ENCODE data around the gene C1GALT1. TPM values are rescaled to one million over a fixed set of nuclear protein-coding genes. Genes with fewer than 3 reads are reported as not detected.

Gene C1GALT1
- total RNA-seq, 1 experiment from 2014 or later: 54.5 TPM

DNA sequence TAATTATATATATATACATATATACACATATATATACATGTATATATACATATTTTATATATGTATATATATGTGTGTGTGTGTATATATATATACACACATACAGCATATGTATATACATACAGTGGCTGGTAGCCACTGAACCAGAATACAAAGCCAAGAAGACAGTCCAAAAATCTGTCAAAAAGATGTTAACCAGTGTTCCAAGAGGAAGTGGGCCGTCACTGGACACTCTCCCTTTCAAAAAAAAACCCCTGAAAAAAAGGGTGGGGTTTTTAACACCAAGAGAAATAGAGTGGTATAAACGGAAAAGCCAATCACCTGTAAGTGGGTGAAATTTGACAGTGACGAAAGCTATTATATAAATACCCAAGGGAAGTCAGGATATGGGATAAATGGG lies 31.1 kb upstream of the C1GALT1 start:
- CTCF ChIA-PET: no interaction called here

DNA sequence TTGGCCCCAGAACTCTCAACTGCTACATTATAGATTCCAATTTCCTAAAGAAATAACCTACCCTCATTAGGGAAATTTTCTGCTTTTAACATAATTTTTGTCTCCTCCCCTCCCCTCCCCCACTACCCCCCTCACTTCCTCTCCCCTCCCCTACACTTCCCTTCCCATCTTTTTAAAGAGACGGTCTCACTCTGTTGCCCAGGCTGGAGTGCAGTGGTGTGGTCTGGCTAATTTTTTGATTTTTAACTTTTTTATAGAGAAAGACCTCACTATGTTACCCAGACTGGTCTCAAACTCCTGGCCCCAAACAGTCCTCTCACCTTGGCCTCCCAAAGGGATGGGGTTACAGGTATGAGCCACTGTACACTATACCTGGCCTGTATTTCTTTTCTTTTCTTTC lies 30.5 kb upstream of the C1GALT1 start:
- no peak for TF ChIP-seq POLR2AphosphoS5 (IDR thresholded peaks at IDR 0.05; ENCODE audit: low read depth, low read length)
- no peak for TF ChIP-seq SIN3A (IDR thresholded peaks at IDR 0.05; ENCODE audit: borderline replicate concordance, insufficient read depth, low read depth, low read length)
- TF ChIP-seq, protein P1, sequence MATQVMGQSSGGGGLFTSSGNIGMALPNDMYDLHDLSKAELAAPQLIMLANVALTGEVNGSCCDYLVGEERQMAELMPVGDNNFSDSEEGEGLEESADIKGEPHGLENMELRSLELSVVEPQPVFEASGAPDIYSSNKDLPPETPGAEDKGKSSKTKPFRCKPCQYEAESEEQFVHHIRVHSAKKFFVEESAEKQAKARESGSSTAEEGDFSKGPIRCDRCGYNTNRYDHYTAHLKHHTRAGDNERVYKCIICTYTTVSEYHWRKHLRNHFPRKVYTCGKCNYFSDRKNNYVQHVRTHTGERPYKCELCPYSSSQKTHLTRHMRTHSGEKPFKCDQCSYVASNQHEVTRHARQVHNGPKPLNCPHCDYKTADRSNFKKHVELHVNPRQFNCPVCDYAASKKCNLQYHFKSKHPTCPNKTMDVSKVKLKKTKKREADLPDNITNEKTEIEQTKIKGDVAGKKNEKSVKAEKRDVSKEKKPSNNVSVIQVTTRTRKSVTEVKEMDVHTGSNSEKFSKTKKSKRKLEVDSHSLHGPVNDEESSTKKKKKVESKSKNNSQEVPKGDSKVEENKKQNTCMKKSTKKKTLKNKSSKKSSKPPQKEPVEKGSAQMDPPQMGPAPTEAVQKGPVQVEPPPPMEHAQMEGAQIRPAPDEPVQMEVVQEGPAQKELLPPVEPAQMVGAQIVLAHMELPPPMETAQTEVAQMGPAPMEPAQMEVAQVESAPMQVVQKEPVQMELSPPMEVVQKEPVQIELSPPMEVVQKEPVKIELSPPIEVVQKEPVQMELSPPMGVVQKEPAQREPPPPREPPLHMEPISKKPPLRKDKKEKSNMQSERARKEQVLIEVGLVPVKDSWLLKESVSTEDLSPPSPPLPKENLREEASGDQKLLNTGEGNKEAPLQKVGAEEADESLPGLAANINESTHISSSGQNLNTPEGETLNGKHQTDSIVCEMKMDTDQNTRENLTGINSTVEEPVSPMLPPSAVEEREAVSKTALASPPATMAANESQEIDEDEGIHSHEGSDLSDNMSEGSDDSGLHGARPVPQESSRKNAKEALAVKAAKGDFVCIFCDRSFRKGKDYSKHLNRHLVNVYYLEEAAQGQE (IDR thresholded peaks at IDR 0.05; ENCODE audit: insufficient read depth in 1 of 2, low read depth in 2 of 2, low read length in 1 of 2): no peak
- TF ChIP-seq, protein P2, sequence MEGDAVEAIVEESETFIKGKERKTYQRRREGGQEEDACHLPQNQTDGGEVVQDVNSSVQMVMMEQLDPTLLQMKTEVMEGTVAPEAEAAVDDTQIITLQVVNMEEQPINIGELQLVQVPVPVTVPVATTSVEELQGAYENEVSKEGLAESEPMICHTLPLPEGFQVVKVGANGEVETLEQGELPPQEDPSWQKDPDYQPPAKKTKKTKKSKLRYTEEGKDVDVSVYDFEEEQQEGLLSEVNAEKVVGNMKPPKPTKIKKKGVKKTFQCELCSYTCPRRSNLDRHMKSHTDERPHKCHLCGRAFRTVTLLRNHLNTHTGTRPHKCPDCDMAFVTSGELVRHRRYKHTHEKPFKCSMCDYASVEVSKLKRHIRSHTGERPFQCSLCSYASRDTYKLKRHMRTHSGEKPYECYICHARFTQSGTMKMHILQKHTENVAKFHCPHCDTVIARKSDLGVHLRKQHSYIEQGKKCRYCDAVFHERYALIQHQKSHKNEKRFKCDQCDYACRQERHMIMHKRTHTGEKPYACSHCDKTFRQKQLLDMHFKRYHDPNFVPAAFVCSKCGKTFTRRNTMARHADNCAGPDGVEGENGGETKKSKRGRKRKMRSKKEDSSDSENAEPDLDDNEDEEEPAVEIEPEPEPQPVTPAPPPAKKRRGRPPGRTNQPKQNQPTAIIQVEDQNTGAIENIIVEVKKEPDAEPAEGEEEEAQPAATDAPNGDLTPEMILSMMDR (IDR thresholded peaks at IDR 0.05): no peak
- no peak for TF ChIP-seq TCF7L2 (IDR thresholded peaks at IDR 0.05; ENCODE audit: low read depth, low read length)
- H3K27ac ChIP-seq (ENCODE audit: low read length): no peak overlapping the region
- no peaks in the 10 kb centered on the region for H3K27me3 ChIP-seq (ENCODE audit: control insufficient read depth, insufficient read depth, low read length)
- H3K4me3 ChIP-seq (ENCODE audit: low read depth in 2 of 2, low read length in 2 of 2): no peak overlapping the region
- intact Hi-C loops (cut with micrococcal nuclease; ENCODE audit: unreplicated experiment) (no loop called here), in situ Hi-C loops (cut with HindIII; ENCODE audit: low pct_unique_long_range_greater_than_20kb, low sequenced_read_pairs) (no loop called here)
- BruUV-seq (replicated peaks): no TSS peak
- CTCF ChIA-PET: no interaction called here
- no peak for ATAC-seq
- H3K4me1 ChIP-seq (ENCODE audit: control insufficient read depth, insufficient read depth, low read length): no peaks in the 10 kb centered on the region
- no peak for DNase-seq (ENCODE audit: low read depth, low spot score)
- no peaks in the 10 kb centered on the region for H3K36me3 ChIP-seq (ENCODE audit: control insufficient read depth, insufficient read depth, low read length)
- POLR2A ChIA-PET: no interaction called here
- H3K9me3 ChIP-seq (ENCODE audit: control insufficient read depth, insufficient read depth, low read depth, low read length): no peaks in the 10 kb centered on the region

More for the DNA sequence above, 31.1 kb upstream of the C1GALT1 start:
- no peak overlapping the region for H3K4me3 ChIP-seq (ENCODE audit: low read depth in 2 of 2, low read length in 2 of 2)
- H3K9me3 ChIP-seq (ENCODE audit: control insufficient read depth, insufficient read depth, low read depth, low read length): no peaks in the 10 kb centered on the region
- BruUV-seq (replicated peaks): no TSS peak
- in situ Hi-C loops (cut with HindIII; ENCODE audit: low pct_unique_long_range_greater_than_20kb, low sequenced_read_pairs): no loop called here
- no peak overlapping the region for H3K27ac ChIP-seq (ENCODE audit: low read length)
- DNase-seq (ENCODE audit: low read depth, low spot score) (no peak), ATAC-seq (no peak)
- H3K36me3 ChIP-seq (ENCODE audit: control insufficient read depth, insufficient read depth, low read length): no peaks in the 10 kb centered on the region
- H3K4me1 ChIP-seq (ENCODE audit: control insufficient read depth, insufficient read depth, low read length): no peaks in the 10 kb centered on the region
- POLR2A ChIA-PET: no interaction called here
- intact Hi-C loops (cut with micrococcal nuclease; ENCODE audit: unreplicated experiment): no loop called here
- TF ChIP-seq TCF7L2 (IDR thresholded peaks at IDR 0.05; ENCODE audit: low read depth, low read length) (no peak), SIN3A (IDR thresholded peaks at IDR 0.05; ENCODE audit: borderline replicate concordance, insufficient read depth, low read depth, low read length) (no peak), POLR2AphosphoS5 (IDR thresholded peaks at IDR 0.05; ENCODE audit: low read depth, low read length) (no peak)
- TF ChIP-seq, protein P2 (IDR thresholded peaks at IDR 0.05): no peak
- TF ChIP-seq, protein P1 (IDR thresholded peaks at IDR 0.05; ENCODE audit: insufficient read depth in 1 of 2, low read depth in 2 of 2, low read length in 1 of 2): no peak
- no peaks in the 10 kb centered on the region for H3K27me3 ChIP-seq (ENCODE audit: control insufficient read depth, insufficient read depth, low read length)
